Measurements from ENCODE around the gene ZNF750. TPM values are rescaled to one million over a fixed set of nuclear protein-coding genes. Genes with fewer than 3 reads are reported as not detected.

ZNF750 gene
- total and polyA plus RNA-seq, 2 of the 13 experiments (the other 11 are each of a cell fraction or from before 2014, with no cell fraction given), result not detected

GRCh38 chr17:82888583-82889495 is 49.0 kb upstream of the ZNF750 start (continued):
- TF ChIP-seq UBTF (CRISPR knock-in tag; IDR thresholded peaks at IDR 0.05), result peak; percentile 55
- no peak for TF ChIP-seq ZNF777 (CRISPR knock-in tag; IDR thresholded peaks at IDR 0.05)
- 0 out of 2 replicates have a peak, but pooled peaks have one; percentile 7 for TF ChIP-seq RFX3 (CRISPR knock-in tag; IDR thresholded peaks at IDR 0.05)
- TF ChIP-seq ARHGAP35 (CRISPR knock-in tag; IDR thresholded peaks at IDR 0.05; ENCODE audit: borderline replicate concordance), result no peak
- no peak for TF ChIP-seq AGO2 (optimal IDR thresholded peaks at IDR 0.05; ENCODE audit: low read depth, low read length)
- TF ChIP-seq ZNF124 (CRISPR knock-in tag; IDR thresholded peaks at IDR 0.05), result no peak
- no peak for TF ChIP-seq ZNF20 (CRISPR knock-in tag; IDR thresholded peaks at IDR 0.05)
- TF ChIP-seq ZNF670 (CRISPR knock-in tag; IDR thresholded peaks at IDR 0.05; ENCODE audit: borderline replicate concordance), result no peak
- TF ChIP-seq SRY (CRISPR knock-in tag; IDR thresholded peaks at IDR 0.05), result 0 out of 2 replicates have a peak, but pooled peaks have one; percentile 17
- TF ChIP-seq HOXD1 (CRISPR knock-in tag; IDR thresholded peaks at IDR 0.05), result no peak
- no peak for TF ChIP-seq GMEB2 (CRISPR knock-in tag; IDR thresholded peaks at IDR 0.05; ENCODE audit: low read depth)
- no peak for TF ChIP-seq SP2 (CRISPR knock-in tag; IDR thresholded peaks at IDR 0.05)
- no peak for TF ChIP-seq THAP8 (CRISPR knock-in tag; IDR thresholded peaks at IDR 0.05; ENCODE audit: borderline replicate concordance)
- no peak for TF ChIP-seq ZNF121 (CRISPR knock-in tag; IDR thresholded peaks at IDR 0.05)
- no peak for TF ChIP-seq HNRNPLL (IDR thresholded peaks at IDR 0.05; ENCODE audit: low read depth, low read length, poor library complexity, severe bottlenecking)
- no peak; the same call in 1 of the 2 replicates for TF ChIP-seq PPARG (CRISPR knock-in tag; conservative IDR thresholded peaks at IDR 0.05)
- TF ChIP-seq ZBTB49 (CRISPR knock-in tag; IDR thresholded peaks at IDR 0.05; ENCODE audit: borderline replicate concordance), result peak; percentile 17; the same call in 1 of the 2 replicates
- TF ChIP-seq SYNCRIP (IDR thresholded peaks at IDR 0.05; ENCODE audit: insufficient read depth, low read depth, low read length), result no peak
- TF ChIP-seq ZBTB2 (CRISPR knock-in tag; IDR thresholded peaks at IDR 0.05; ENCODE audit: low read depth), result no peak
